Testis (tissue), 3 donors: ENCODE data around the gene NOL12. TPM values are rescaled to one million over a fixed set of nuclear protein-coding genes. Genes with fewer than 3 reads are reported as not detected.

ENCODE experiments used
- DNase-seq: peaks from one replicate; pipeline ENCODE4 v3.0.0-alpha.2; 2019
- H3K27ac ChIP-seq, 2 donors: fragments of 200-600 bp; sonication (generic); one replicate each; pipeline ENCODE4 v1.5.1; 2019
- H3K27me3 ChIP-seq: fragments of 200-600 bp; sonication (generic); one replicate; pipeline ENCODE4 v1.5.1; 2019
- H3K36me3 ChIP-seq: fragments of 200-600 bp; sonication (generic); one replicate; pipeline ENCODE4 v1.5.1; 2017; ENCODE audit warnings: low read depth; ENCODE audit errors: missing control alignments
- H3K4me1 ChIP-seq: fragments of 200-600 bp; sonication (generic); one replicate; pipeline ENCODE4 v1.5.1; 2019
- H3K4me3 ChIP-seq, 2 donors: fragments of 200-600 bp; sonication (generic); one replicate each; pipeline ENCODE4 v1.5.1; 2017 to 2019
- H3K9me3 ChIP-seq: fragments of 200-600 bp; sonication (generic); one replicate; pipeline ENCODE4 v1.5.1; 2017
- CTCF ChIP-seq, 3 experiments: fragments of 450-650 bp in 2 of 3; fragments of 200-600 bp in 1 of 3; sonication (generic) in 1 of 3; IDR thresholded peaks; one replicate each; pipeline ENCODE4 v1.5.1; 2016 to 2019; ENCODE audit warnings: antibody characterized with exemption in 3 of 3, mild to moderate bottlenecking in 2 of 3, moderate library complexity in 1 of 3
- POLR2A ChIP-seq: fragments of 450-650 bp; IDR thresholded peaks from one replicate; pipeline ENCODE4 v1.6.1; 2017; ENCODE audit warnings: antibody characterized with exemption, mild to moderate bottlenecking, moderate library complexity
- WGBS, 2 donors: methylation state at CpG; one replicate each; pipeline ENCODE4 v1.1.5; 2018; 5-methylcytosine and 5-hydroxymethylcytosine counted together
- intact Hi-C: fragments of 100-400 bp; cut with DNase I; formaldehyde crosslinking; loops from one replicate; pipeline ENCODE4 v1.15.1; 2023; ENCODE audit warnings: low total_unique reads
- polyA plus RNA-seq: library from polyadenylated mRNA; stranded (reverse); fragments of 350-450 nt; fragmentation: Illumina TruSeq; extraction: RNeasy Lipid Tissue Mini Kit (QIAGEN cat#74804); gene quantifications from one replicate; pipeline ENCODE4 v1.2.3, GENCODE V29; 2014; ENCODE audit warnings: low read depth, low replicate concordance; ENCODE audit not compliant: insufficient read depth
- total RNA-seq, 2 donors: library from RNA; depleted of rRNA; stranded (reverse); fragments of >200 nt; gene quantifications; one replicate each; pipeline ENCODE4 v1.2.3, GENCODE V29; 2016

Gene NOL12
- total and polyA plus RNA-seq, 3 donors from 2014 or later: 46.6 to 76.2 (median 51.2) TPM

- no peaks in the 10 kb centered on the region for H3K36me3 ChIP-seq
- H3K4me1 ChIP-seq: peaks cover 7% of the 10 kb centered on the region
- no peak overlapping the region for H3K4me3 ChIP-seq
- DNase-seq: no peak
- no peaks in the 10 kb centered on the region for H3K9me3 ChIP-seq
- no peaks in the 10 kb centered on the region for H3K27me3 ChIP-seq
- no peak for TF ChIP-seq CTCF (IDR thresholded peaks at IDR 0.05)
- H3K27ac ChIP-seq: no peak overlapping the region
- WGBS, 2 donors: 92 to 95% methylated on average over 8 to 9 of the region's 9 CpGs
- intact Hi-C loops: no loop called here
Observed at GRCh38 chr22:37647317-37647716, 38.8 kb upstream of the NOL12 start.

- Histone ChIP-seq H3K27ac (no peak overlapping the region), H3K36me3 (no peaks in the 10 kb centered on the region), H3K9me3 (no peaks in the 10 kb centered on the region), H3K4me1 (peaks cover 7% of the 10 kb centered on the region), H3K4me3 (no peak overlapping the region), H3K27me3 (no peaks in the 10 kb centered on the region)
- TF ChIP-seq POLR2A: no peak
- TF ChIP-seq CTCF (IDR thresholded peaks at IDR 0.05): no peak
- WGBS, 2 donors: 62 to 86% methylated on average over 7 to 9 of the region's 9 CpGs
- intact Hi-C loops: no loop called here
- DNase-seq: peak; percentile 93
Observed at GRCh38 chr22:37647928-37648327, 38.2 kb upstream of the NOL12 start.

- Histone ChIP-seq H3K4me3 (no peak overlapping the region), H3K27me3 (no peaks in the 10 kb centered on the region), H3K27ac (no peak overlapping the region), H3K9me3 (no peaks in the 10 kb centered on the region), H3K36me3 (no peaks in the 10 kb centered on the region), H3K4me1 (no peaks in the 10 kb centered on the region)
- TF ChIP-seq CTCF (IDR thresholded peaks at IDR 0.05) (no peak), POLR2A (no peak)
- intact Hi-C loops: no loop called here
- no peak for DNase-seq
- 93 to 96% methylated on average over 17 of the region's 17 CpGs for WGBS, 2 donors
Observed at GRCh38 chr22:37650463-37651136, 35.5 kb upstream of the NOL12 start.

- 77 to 79% methylated on average over 14 of the region's 14 CpGs for WGBS, 2 donors
- H3K4me1 ChIP-seq: peaks cover 5% of the 10 kb centered on the region
Observed at GRCh38 chr22:37654563-37655251, 31.4 kb upstream of the NOL12 start.

More at GRCh38 chr22:37654563-37655251, 31.4 kb upstream of the NOL12 start:
- Histone ChIP-seq H3K4me3 (no peak overlapping the region), H3K9me3 (no peaks in the 10 kb centered on the region), H3K27ac (no peak overlapping the region), H3K36me3 (no peaks in the 10 kb centered on the region), H3K27me3 (no peaks in the 10 kb centered on the region)
- intact Hi-C loops: no loop called here
- TF ChIP-seq POLR2A (no peak), CTCF (IDR thresholded peaks at IDR 0.05) (no peak)
- DNase-seq: no peak
